SK-N-SH (cell line): Measurements from ENCODE around the gene ENPP7. TPM values are rescaled to one million over a fixed set of nuclear protein-coding genes. Genes with fewer than 3 reads are reported as not detected.

Experiments
- CTCF ChIA-PET: fragments of 300-600, 350-600 bp; formaldehyde crosslinking; extraction: SDS; loops from one replicate; lab custom pipeline; 2021; lab: Yijun Ruan, JAX
- POLR2A ChIA-PET: fragments of 350-600 bp; sonication (Branson Sonifier 250); formaldehyde crosslinking; extraction: SDS; loops from one replicate; lab custom pipeline; 2020; ENCODE audit warnings: antibody characterized with exemption, inconsistent platforms; lab: Yijun Ruan, JAX
- DNase-seq: peaks from one replicate; pipeline ENCODE4 v3.0.0; 2012
- H2AFZ ChIP-seq: fragments of 200-600 bp; sonication (generic); 2 replicates; pipeline ENCODE4 v1.8.1; 2016; ENCODE audit warnings: antibody characterized with exemption, mild to moderate bottlenecking, low read depth
- H3F3A ChIP-seq: fragments of 200-600 bp; sonication (generic); replicated peaks from 2 replicates; pipeline ENCODE3; 2016; ENCODE audit warnings: antibody characterized with exemption, mild to moderate bottlenecking; ENCODE audit not compliant: insufficient read depth
- H3K27ac ChIP-seq, 2 experiments: fragments of 200-500 bp in 1 of 2; fragments of 200-600 bp in 1 of 2; sonication (Bioruptor generic) in 1 of 2; sonication (generic), shearing (Covaris generic) in 1 of 2; 2 replicates each; pipeline versions ENCODE4 v1.5.1 to v1.6.1; 2014 to 2016; ENCODE audit warnings: low read depth in 2 of 2, inconsistent platforms in 1 of 2, low read length in 1 of 2, mild to moderate bottlenecking in 1 of 2, mixed read lengths in 1 of 2
- H3K27me3 ChIP-seq: fragments of 200-600 bp; sonication (generic), shearing (Covaris generic); 2 replicates; pipeline ENCODE4 v1.6.1; 2016; ENCODE audit warnings: mixed run types; ENCODE audit not compliant: insufficient read depth
- H3K36me3 ChIP-seq, 2 experiments: fragments of 200-500 bp in 1 of 2; fragments of 200-600 bp in 1 of 2; sonication (Bioruptor generic) in 1 of 2; sonication (generic) in 1 of 2; replicated peaks in 1 of 2; 2 replicates each; pipeline versions ENCODE3 to v1.5.1; 2014 to 2016; ENCODE audit warnings: low read length in 1 of 2, mild to moderate bottlenecking in 1 of 2; ENCODE audit not compliant: insufficient read depth in 2 of 2, control insufficient read depth in 1 of 2
- H3K4me1 ChIP-seq, 2 experiments: fragments of 200-500 bp in 1 of 2; fragments of 200-600 bp in 1 of 2; sonication (Bioruptor generic) in 1 of 2; sonication (generic), shearing (Covaris generic) in 1 of 2; 2 replicates each; pipeline versions ENCODE4 v1.5.1 to v1.6.1; 2014 to 2016; ENCODE audit warnings: low read depth in 1 of 2, low read length in 1 of 2, mixed run types in 1 of 2; ENCODE audit not compliant: insufficient read depth in 2 of 2, control insufficient read depth in 1 of 2
- H3K4me2 ChIP-seq: fragments of 200-600 bp; sonication (generic), shearing (Covaris generic); 2 replicates; pipeline ENCODE4 v1.6.1; 2017; ENCODE audit warnings: mixed run types
- H3K4me3 ChIP-seq, 2 experiments: fragments of 200-500 bp in 1 of 2; fragments of 200-600 bp in 1 of 2; sonication (Bioruptor generic) in 1 of 2; sonication (generic), shearing (Covaris generic) in 1 of 2; 2 replicates each; pipeline versions ENCODE4 v1.5.1 to v1.8.1; 2014 to 2016; ENCODE audit warnings: low read depth in 2 of 2, inconsistent platforms in 1 of 2, low read length in 1 of 2, mild to moderate bottlenecking in 1 of 2, mixed read lengths in 1 of 2, moderate library complexity in 1 of 2
- H3K79me2 ChIP-seq: fragments of 200-600 bp; sonication (generic); 2 replicates; pipeline ENCODE4 v1.8.1; 2017; ENCODE audit warnings: mild to moderate bottlenecking; ENCODE audit not compliant: insufficient read depth
- H3K9ac ChIP-seq: fragments of 200-600 bp; sonication (generic); 2 replicates; pipeline ENCODE4 v1.6.1; 2017; ENCODE audit warnings: mixed run types
- H3K9me2 ChIP-seq: fragments of 200-600 bp; sonication (generic); 2 replicates; pipeline ENCODE4 v1.6.1; 2017; ENCODE audit warnings: mixed run types
- H3K9me3 ChIP-seq: fragments of 200-600 bp; sonication (generic); 2 replicates; pipeline ENCODE4 v1.6.1; 2017; ENCODE audit warnings: mixed run types, mild to moderate bottlenecking, moderate library complexity
- H4K20me1 ChIP-seq: fragments of 200-600 bp; sonication (generic); 2 replicates; pipeline ENCODE4 v1.6.1; 2017; ENCODE audit warnings: mild to moderate bottlenecking, mixed run types; ENCODE audit not compliant: insufficient read depth
- ELF1 ChIP-seq: IDR thresholded peaks from 2 replicates; pipeline ENCODE4 v1.4.0; 2012
- EZH2phosphoT487 ChIP-seq: fragments of 200-600 bp; sonication (generic); IDR thresholded peaks from 2 replicates; pipeline ENCODE4 v1.6.1; 2017; ENCODE audit warnings: low read depth, mixed run types, mild to moderate bottlenecking, antibody characterized with exemption, moderate library complexity, borderline replicate concordance
- FOSL2 ChIP-seq: IDR thresholded peaks from 2 replicates; pipeline ENCODE4 v1.4.0; 2012; ENCODE audit warnings: low read depth, mild to moderate bottlenecking, moderate library complexity, borderline replicate concordance
- MXI1 ChIP-seq: IDR thresholded peaks from 2 replicates; pipeline ENCODE4 v1.6.1; 2012; ENCODE audit warnings: mild to moderate bottlenecking, low read depth, low read length, improper control_type of control experiment
- NFIC ChIP-seq: IDR thresholded peaks from 2 replicates; pipeline ENCODE4 v1.4.0; 2012; ENCODE audit warnings: borderline replicate concordance
- PBX3 ChIP-seq: IDR thresholded peaks from 2 replicates; pipeline ENCODE4; 2012
- RAD21 ChIP-seq: IDR thresholded peaks from 2 replicates; pipeline ENCODE4 v1.6.1; 2012; ENCODE audit warnings: mild to moderate bottlenecking, low read length
- RCOR1 ChIP-seq: fragments of 150-350 bp; IDR thresholded peaks from 2 replicates; pipeline ENCODE4 v1.6.1; 2017; ENCODE audit warnings: antibody characterized with exemption, low read length
- RFX5 ChIP-seq: IDR thresholded peaks from 2 replicates; pipeline ENCODE4 v1.6.1; 2012; ENCODE audit warnings: mild to moderate bottlenecking, improper control_type of control experiment, low read length
- RXRA ChIP-seq: IDR thresholded peaks from 2 replicates; pipeline ENCODE4 v1.4.0; 2012; ENCODE audit warnings: low read depth, mild to moderate bottlenecking, borderline replicate concordance
- SIN3A ChIP-seq: IDR thresholded peaks from 2 replicates; pipeline ENCODE4 v1.6.1; 2012; ENCODE audit warnings: low read depth, mild to moderate bottlenecking, low read length, moderate library complexity, borderline replicate concordance
- SMC3 ChIP-seq: IDR thresholded peaks from 2 replicates; pipeline ENCODE4 v1.6.1; 2012; ENCODE audit warnings: low read depth, low read length, improper control_type of control experiment
- USF1 ChIP-seq: IDR thresholded peaks from 2 replicates; pipeline ENCODE4 v1.4.0; 2012; ENCODE audit warnings: low read depth, borderline replicate concordance
- USF2 ChIP-seq: fragments of 150-350 bp; IDR thresholded peaks from 2 replicates; pipeline ENCODE4 v1.6.1; 2017; ENCODE audit warnings: antibody characterized with exemption, low read length, low read depth, borderline replicate concordance
- YY1 ChIP-seq: IDR thresholded peaks from 2 replicates; pipeline ENCODE4 v1.4.0; 2012; ENCODE audit warnings: low read depth, mild to moderate bottlenecking
- WGBS: methylation state at CpG from one replicate; pipeline ENCODE4 v1.1.6; 2017; ENCODE audit warnings: low lambda C conversion rate; 5-methylcytosine and 5-hydroxymethylcytosine counted together
- polyA plus RNA-seq, 3 experiments: library from polyadenylated mRNA; depleted of rRNA; stranded (reverse); fragments of >200 nt; gene quantifications; 2 replicates each; pipeline ENCODE4 v1.2.3, GENCODE V29; 2012
- TF ChIP-seq, protein P1 (sequence below): fragments of 200-600 bp; sonication (generic); IDR thresholded peaks from 2 replicates; pipeline ENCODE4 v1.6.1; 2017; ENCODE audit warnings: antibody characterized with exemption, mild to moderate bottlenecking, moderate library complexity

ENPP7 gene
- polyA plus RNA-seq, 1 of the 3 experiments (the other 2 are of a cell fraction) = not detected

- TF ChIP-seq NFIC = no peak
- TF ChIP-seq YY1 = no peak
- no peak for TF ChIP-seq RAD21
- TF ChIP-seq RXRA = no peak
- TF ChIP-seq, protein P1, sequence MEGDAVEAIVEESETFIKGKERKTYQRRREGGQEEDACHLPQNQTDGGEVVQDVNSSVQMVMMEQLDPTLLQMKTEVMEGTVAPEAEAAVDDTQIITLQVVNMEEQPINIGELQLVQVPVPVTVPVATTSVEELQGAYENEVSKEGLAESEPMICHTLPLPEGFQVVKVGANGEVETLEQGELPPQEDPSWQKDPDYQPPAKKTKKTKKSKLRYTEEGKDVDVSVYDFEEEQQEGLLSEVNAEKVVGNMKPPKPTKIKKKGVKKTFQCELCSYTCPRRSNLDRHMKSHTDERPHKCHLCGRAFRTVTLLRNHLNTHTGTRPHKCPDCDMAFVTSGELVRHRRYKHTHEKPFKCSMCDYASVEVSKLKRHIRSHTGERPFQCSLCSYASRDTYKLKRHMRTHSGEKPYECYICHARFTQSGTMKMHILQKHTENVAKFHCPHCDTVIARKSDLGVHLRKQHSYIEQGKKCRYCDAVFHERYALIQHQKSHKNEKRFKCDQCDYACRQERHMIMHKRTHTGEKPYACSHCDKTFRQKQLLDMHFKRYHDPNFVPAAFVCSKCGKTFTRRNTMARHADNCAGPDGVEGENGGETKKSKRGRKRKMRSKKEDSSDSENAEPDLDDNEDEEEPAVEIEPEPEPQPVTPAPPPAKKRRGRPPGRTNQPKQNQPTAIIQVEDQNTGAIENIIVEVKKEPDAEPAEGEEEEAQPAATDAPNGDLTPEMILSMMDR = no peak
- TF ChIP-seq PBX3 = no peak
- TF ChIP-seq USF1 = no peak
- no peak for TF ChIP-seq RFX5
- TF ChIP-seq RCOR1 = no peak
- no peak for TF ChIP-seq SIN3A
- TF ChIP-seq FOSL2 = no peak
- TF ChIP-seq, all 33 proteins: peak for 0
- H3F3A ChIP-seq = peaks cover 16% of the 10 kb centered on the region
- H3K36me3 ChIP-seq = no peaks in the 10 kb centered on the region
- H2AFZ ChIP-seq = no peak overlapping the region
- CTCF ChIA-PET = interaction anchor here (1.1 to 3.1 kb wide), 5 partner anchors 9 to 84 kb away, joined by 5 to 22 read pairs (median 7); partner anchors contain the start of gene CBX2
- H3K9ac ChIP-seq = no peak overlapping the region
- H3K79me2 ChIP-seq = no peaks in the 10 kb centered on the region
- no peak overlapping the region for H3K4me3 ChIP-seq
- H3K27me3 ChIP-seq = peaks cover 26% of the 10 kb centered on the region
- H3K4me2 ChIP-seq = no peak overlapping the region
- H3K4me1 ChIP-seq = peaks cover 0 to 6% of the 10 kb centered on the region in 2 experiments; a peak in 1 of 4 replicates
- no peak for DNase-seq
- no peaks in the 10 kb centered on the region for H3K9me3 ChIP-seq
- H3K9me2 ChIP-seq = no peaks in the 10 kb centered on the region
- 66% methylated on average over 13 of the region's 13 CpGs for WGBS
- H4K20me1 ChIP-seq = no peaks in the 10 kb centered on the region
- H3K27ac ChIP-seq = no peak overlapping the region
- POLR2A ChIA-PET = no interaction called here
Measured at GRCh38 chr17:79750650-79751545, 20.2 kb downstream of the ENPP7 start.

- Histone ChIP-seq H3K27me3 (peaks cover 16% of the 10 kb centered on the region), H3K27ac (no peak overlapping the region), H3K4me2 (no peak overlapping the region), H3K36me3 (no peaks in the 10 kb centered on the region), H3K9me3 (no peaks in the 10 kb centered on the region), H3K9ac (no peak overlapping the region), H3F3A (peaks cover 16% of the 10 kb centered on the region), H3K79me2 (no peaks in the 10 kb centered on the region), H4K20me1 (no peaks in the 10 kb centered on the region), H3K4me3 (no peak overlapping the region), H2AFZ (no peak overlapping the region), H3K4me1 (peaks cover 0 to 6% of the 10 kb centered on the region in 2 experiments; a peak in 1 of 4 replicates), H3K9me2 (no peaks in the 10 kb centered on the region)
- ChIA-PET CTCF (interaction anchor here (0.6 to 3.1 kb wide), 5 partner anchors 11 to 253 kb away, joined by 3 to 22 read pairs (median 3); no protein-coding TSS in a partner anchor), POLR2A (interaction anchor here (0.6 kb wide), 1 partner anchor 235 kb away, joined by 6 read pairs; no protein-coding TSS in a partner anchor)
- WGBS = 83% methylated on average over 13 of the region's 13 CpGs
- DNase-seq = no peak
- TF ChIP-seq RAD21 = no peak
- TF ChIP-seq RFX5 = no peak
- TF ChIP-seq FOSL2 = no peak
- no peak for TF ChIP-seq MXI1
- no peak for TF ChIP-seq USF2
- TF ChIP-seq ELF1 = no peak
- no peak for TF ChIP-seq PBX3
- no peak for TF ChIP-seq EZH2phosphoT487
- TF ChIP-seq SMC3 = no peak
- TF ChIP-seq, protein P1 = no peak
- TF ChIP-seq RXRA = no peak
Measured at GRCh38 chr17:79752175-79752574, 21.4 kb downstream of the ENPP7 start.
